Activated CD8-positive, alpha-beta T cell treated with anti-CD3 and anti-CD28 coated beads, Interleukin-2, amount 10 ng/mL, durations not matched to agents 7 days and 5 days (primary cell): ENCODE results near the gene CMTM7. TPM values are rescaled to one million over a fixed set of nuclear protein-coding genes. Genes with fewer than 3 reads are reported as not detected.
A peak's percentile ranks its signal among the peaks of the same experiment; 100 is the strongest.
"Not testable (repeated sequence)": the region's sequence is repeated elsewhere in the genome, so short reads cannot be mapped to it uniquely, and the experiment has no call there.

Experiments used
- ATAC-seq: fragments of 150-1000 bp; cut with Tn5 transposase; one replicate; pipeline ENCODE4 v1.10.0; 2021; ENCODE audit warnings: moderate library complexity
- CTCF ChIA-PET: fragments of 350-600 bp; sonication (Branson Sonifier 250); formaldehyde crosslinking; loops from one replicate; lab custom pipeline; 2021; ENCODE audit warnings: antibody characterized with exemption; lab: Charles Lee
- POLR2A ChIA-PET: fragments of 350-600 bp; sonication (Branson Sonifier 250); formaldehyde crosslinking; loops from one replicate; lab custom pipeline; 2021; ENCODE audit warnings: antibody characterized with exemption; lab: Charles Lee
- DNase-seq: peaks from one replicate; pipeline ENCODE4 v3.0.0-alpha.2; 2020
- H3K27ac Mint-ChIP-seq: one replicate; pipeline ENCODE4 v1.8.0; 2021; ENCODE audit warnings: mild to moderate bottlenecking, mixed read lengths
- H3K27me3 Mint-ChIP-seq: one replicate; pipeline ENCODE4 v1.8.0; 2021; ENCODE audit warnings: low read depth, mixed read lengths
- H3K36me3 Mint-ChIP-seq: one replicate; pipeline ENCODE4 v1.8.0; 2021; ENCODE audit warnings: low read depth, mixed read lengths
- H3K4me1 Mint-ChIP-seq: one replicate; pipeline ENCODE4 v1.8.0; 2021; ENCODE audit warnings: low read depth, mixed read lengths
- H3K4me3 Mint-ChIP-seq: one replicate; pipeline ENCODE4 v1.8.0; 2021; ENCODE audit warnings: mild to moderate bottlenecking, mixed read lengths
- H3K9me3 Mint-ChIP-seq: one replicate; pipeline ENCODE4 v1.8.0; 2022; ENCODE audit warnings: mixed read lengths; ENCODE audit not compliant: insufficient read depth
- total RNA-seq, 2 experiments: library from RNA; stranded (reverse); gene quantifications; one replicate each; pipeline ENCODE4 v1.2.3, GENCODE V29; 2021

CMTM7 gene
- total RNA-seq, 2 experiments from 2014 or later, result 38.3 to 42.3 TPM

DNA sequence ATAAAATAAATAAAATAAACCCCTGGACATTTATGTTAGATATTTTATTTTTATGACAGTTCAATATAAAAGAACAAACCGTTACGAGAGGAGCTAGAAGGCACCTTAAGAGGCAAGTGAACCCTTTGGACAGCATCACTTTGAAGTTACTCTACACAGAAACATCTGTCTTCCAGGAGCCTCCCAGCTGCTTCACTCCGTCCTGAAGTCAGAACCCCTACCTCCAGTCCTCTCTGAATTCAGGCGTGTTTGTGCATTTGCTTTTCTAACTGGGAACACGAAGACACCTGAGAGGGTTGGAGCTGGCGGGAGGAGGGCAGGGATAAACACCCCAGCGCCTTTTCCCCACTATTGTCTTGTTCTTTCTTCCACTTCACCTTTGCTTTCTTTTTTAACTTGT is 46.2 kb downstream of the CMTM7 start:
- no peak for ATAC-seq
- peaks cover 17% of the 10 kb centered on the region for H3K36me3 Mint-ChIP-seq
- no peaks in the 10 kb centered on the region for H3K27me3 Mint-ChIP-seq
- ChIA-PET POLR2A (interaction anchor here (0.6 to 2.2 kb wide), 7 partner anchors 9 to 31 kb away, joined by 3 to 9 read pairs (median 5); no protein-coding TSS in a partner anchor), CTCF (interaction anchor here (1.0 to 4.9 kb wide), 7 partner anchors 9 to 65 kb away, joined by 3 to 29 read pairs (median 4); partner anchors contain the start of gene CMTM6)
- no peak overlapping the region for H3K4me3 Mint-ChIP-seq
- DNase-seq, result peak; percentile 21
- H3K27ac Mint-ChIP-seq, result peak overlapping the region; percentile 27
- H3K4me1 Mint-ChIP-seq, result peaks cover 61% of the 10 kb centered on the region
- H3K9me3 Mint-ChIP-seq, result no peaks in the 10 kb centered on the region

DNA sequence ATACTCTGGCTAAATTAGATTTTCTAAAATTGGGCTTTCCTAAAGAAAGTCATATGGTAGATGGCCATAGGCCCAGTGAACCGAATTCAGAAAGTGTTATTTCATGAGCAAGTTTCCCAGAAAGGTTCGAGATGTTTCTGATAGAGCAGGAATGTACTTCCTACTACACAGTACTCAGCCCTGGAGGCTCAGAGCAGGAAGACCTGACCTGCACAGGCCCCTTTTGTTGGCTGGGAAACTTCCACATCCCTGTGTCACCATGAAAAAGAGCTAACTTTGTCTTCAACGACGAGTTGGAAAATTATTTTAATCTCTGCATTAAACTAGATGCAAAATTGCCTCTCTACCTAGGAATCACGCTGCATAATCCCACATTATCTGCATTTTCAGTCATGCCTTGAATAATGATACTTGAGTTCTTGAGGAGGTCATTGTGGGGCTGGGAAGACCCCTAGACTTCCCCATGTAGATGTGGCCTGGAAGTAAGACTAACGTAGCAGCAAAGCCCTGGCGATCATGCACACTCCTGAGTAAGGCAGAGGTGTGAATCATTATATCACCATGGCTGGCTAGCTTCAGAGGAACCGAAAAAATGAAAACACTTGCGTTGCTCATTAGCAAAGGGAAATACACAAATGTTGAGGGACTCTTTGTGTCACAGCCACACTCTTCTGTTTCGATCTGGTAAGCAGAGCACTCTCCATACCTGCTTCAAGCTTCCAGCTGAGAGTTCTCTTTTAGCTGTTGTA is 47.1 kb downstream of the CMTM7 start:
- Mint-ChIP-seq H3K27ac (peak overlapping the region; percentile 63), H3K4me3 (no peak overlapping the region), H3K36me3 (peaks cover 23% of the 10 kb centered on the region), H3K4me1 (peaks cover 59% of the 10 kb centered on the region), H3K27me3 (no peaks in the 10 kb centered on the region), H3K9me3 (no peaks in the 10 kb centered on the region)
- ChIA-PET POLR2A (interaction anchor here (0.7 to 2.2 kb wide), 6 partner anchors 10 to 32 kb away, joined by 3 to 9 read pairs (median 4); no protein-coding TSS in a partner anchor), CTCF (interaction anchor here (1.0 to 4.9 kb wide), 11 partner anchors 10 to 264 kb away, joined by 3 to 29 read pairs (median 3); partner anchors contain the start of gene CMTM6)
- ATAC-seq (peak; percentile 41), DNase-seq (peak; percentile 21)

DNA sequence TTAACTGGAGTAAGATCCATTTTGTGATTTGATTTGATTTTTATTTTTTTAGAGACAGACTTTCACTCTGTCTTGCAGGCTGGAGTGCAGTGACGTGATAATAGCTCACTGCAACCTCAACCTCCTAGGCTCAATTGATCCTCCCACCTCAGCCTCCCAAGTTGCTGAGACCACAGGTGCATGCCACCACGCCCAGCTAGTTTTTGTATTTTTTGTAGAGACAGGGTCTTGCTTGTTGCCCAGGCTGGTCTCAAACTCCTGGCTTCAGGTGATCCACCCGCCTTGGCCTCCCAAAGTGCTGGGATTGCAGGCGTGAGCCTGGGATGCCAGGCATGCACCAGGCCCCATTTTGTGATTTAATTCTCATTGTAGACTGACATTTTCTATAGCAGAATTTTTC is 47.8 kb downstream of the CMTM7 start:
- Mint-ChIP-seq H3K36me3 (peaks cover 28% of the 10 kb centered on the region), H3K27ac (peak overlapping the region; percentile 63), H3K4me1 (peaks cover 63% of the 10 kb centered on the region)
- POLR2A ChIA-PET, result interaction anchor here (1.0 to 2.2 kb wide), 3 partner anchors 11 to 17 kb away, joined by 5 to 9 read pairs (median 6); no protein-coding TSS in a partner anchor
- not testable (repeated sequence) for H3K27me3 Mint-ChIP-seq, H3K9me3 Mint-ChIP-seq, ATAC-seq, H3K4me3 Mint-ChIP-seq
- DNase-seq, result peak; percentile 18
- CTCF ChIA-PET, result interaction anchor here (1.0 to 4.9 kb wide), 8 partner anchors 11 to 264 kb away, joined by 3 to 29 read pairs (median 3); no protein-coding TSS in a partner anchor

DNA sequence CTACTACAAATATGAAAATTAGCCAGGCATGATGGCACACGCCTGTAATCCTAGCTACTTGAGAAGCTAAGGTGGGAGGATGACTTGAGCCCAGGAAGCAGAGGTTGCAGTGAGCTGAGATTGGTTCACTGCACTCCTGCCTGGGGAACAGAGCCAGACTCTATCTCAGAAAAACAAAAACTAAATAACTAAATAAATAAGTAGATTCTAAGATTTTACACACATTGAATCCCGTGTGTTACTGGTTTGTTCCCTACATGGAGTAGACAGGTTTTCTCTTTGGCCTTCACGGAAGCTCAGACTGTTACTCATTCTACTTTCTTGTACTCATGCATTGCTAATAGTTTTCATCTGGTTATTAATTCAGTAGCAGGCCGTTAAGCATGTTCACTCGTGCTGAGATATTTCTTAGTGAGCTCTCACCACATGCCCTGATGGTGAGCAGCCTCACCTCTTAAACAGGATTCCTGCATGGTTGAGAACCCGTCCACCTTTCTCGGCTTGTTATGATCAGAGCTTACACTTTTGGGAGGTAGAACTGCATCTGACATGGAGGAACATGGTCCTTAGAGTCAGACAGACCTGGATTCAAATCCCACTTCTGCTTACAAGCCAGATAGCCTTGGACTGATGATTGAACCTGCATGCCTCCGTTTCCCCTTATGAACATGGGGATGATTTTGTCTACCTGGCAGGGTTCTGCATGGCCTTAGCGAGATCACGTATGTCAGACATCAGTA is 49.1 kb downstream of the CMTM7 start:
- H3K27me3 Mint-ChIP-seq, result no peaks in the 10 kb centered on the region
- no peak overlapping the region for H3K4me3 Mint-ChIP-seq
- H3K4me1 Mint-ChIP-seq, result peaks cover 50% of the 10 kb centered on the region
- DNase-seq (no peak), ATAC-seq (no peak)
- peaks cover 36% of the 10 kb centered on the region for H3K36me3 Mint-ChIP-seq
- ChIA-PET POLR2A (interaction anchor here (1.0 to 2.8 kb wide), 2 partner anchors 8 to 26 kb away, joined by 3 to 13 read pairs; no protein-coding TSS in a partner anchor), CTCF (interaction anchor here (0.6 to 1.8 kb wide), 4 partner anchors 9 to 68 kb away, joined by 3 to 7 read pairs (median 4); no protein-coding TSS in a partner anchor)
- no peak overlapping the region for H3K27ac Mint-ChIP-seq
- H3K9me3 Mint-ChIP-seq, result no peaks in the 10 kb centered on the region

DNA sequence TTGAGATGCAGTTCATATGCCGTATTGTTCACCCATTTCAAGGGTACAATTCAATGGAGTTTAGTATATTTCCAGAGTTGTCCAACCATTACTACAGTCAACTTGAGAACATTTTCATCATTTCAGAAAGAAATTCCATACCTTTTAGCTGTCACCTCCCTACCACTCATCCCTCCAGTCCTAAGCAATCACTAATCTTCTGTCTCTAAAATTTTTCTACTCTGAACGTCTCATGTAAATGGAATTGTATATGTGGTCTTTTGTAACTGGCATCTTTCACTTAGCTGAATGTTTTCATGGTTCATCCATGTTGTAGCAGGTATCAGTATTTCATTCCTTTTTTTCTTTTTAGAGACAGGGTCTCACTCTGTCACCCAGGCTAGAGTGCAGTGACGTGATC is 51.1 kb downstream of the CMTM7 start:
- POLR2A ChIA-PET, result interaction anchor here (2.8 kb wide), 1 partner anchor 10 kb away, joined by 13 read pairs; no protein-coding TSS in a partner anchor
- no peaks in the 10 kb centered on the region for H3K27me3 Mint-ChIP-seq
- peaks cover 41% of the 10 kb centered on the region for H3K4me1 Mint-ChIP-seq
- H3K9me3 Mint-ChIP-seq, result no peaks in the 10 kb centered on the region
- H3K4me3 Mint-ChIP-seq, result no peak overlapping the region
- no peak for ATAC-seq
- peaks cover 54% of the 10 kb centered on the region for H3K36me3 Mint-ChIP-seq
- no peak for DNase-seq
- H3K27ac Mint-ChIP-seq, result no peak overlapping the region
- CTCF ChIA-PET, result interaction anchor here (1.0 kb wide), 1 partner anchor 10 kb away, joined by 3 read pairs; no protein-coding TSS in a partner anchor

DNA sequence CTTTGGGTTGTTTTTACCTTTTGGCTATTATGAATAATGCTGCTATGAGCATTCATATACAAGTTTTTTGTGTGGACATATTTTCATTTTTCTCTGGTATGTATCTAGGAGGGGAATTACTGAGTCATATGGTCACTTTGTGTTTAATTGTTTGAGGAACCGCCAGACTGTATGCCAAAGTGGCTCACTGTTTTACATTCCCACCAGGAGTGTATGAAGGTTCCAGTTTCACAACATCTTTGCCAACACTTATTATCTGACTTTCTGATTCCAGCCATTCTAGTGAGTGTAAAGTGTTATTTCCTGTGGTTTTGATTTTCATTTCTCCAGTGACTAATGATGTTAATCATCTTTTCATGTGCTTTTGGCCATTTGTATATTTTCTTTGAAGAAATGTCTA is 51.8 kb downstream of the CMTM7 start:
- Mint-ChIP-seq H3K4me3 (no peak overlapping the region), H3K9me3 (no peaks in the 10 kb centered on the region), H3K36me3 (peaks cover 61% of the 10 kb centered on the region), H3K4me1 (peaks cover 41% of the 10 kb centered on the region), H3K27me3 (no peaks in the 10 kb centered on the region), H3K27ac (no peak overlapping the region)
- DNase-seq, result no peak
- POLR2A ChIA-PET, result interaction anchor here (0.8 kb wide), 1 partner anchor 10 kb away, joined by 3 read pairs; no protein-coding TSS in a partner anchor
- CTCF ChIA-PET, result interaction anchor here (0.9 kb wide), 1 partner anchor 24 kb away, joined by 3 read pairs; no protein-coding TSS in a partner anchor
- ATAC-seq, result peak; percentile 47

DNA sequence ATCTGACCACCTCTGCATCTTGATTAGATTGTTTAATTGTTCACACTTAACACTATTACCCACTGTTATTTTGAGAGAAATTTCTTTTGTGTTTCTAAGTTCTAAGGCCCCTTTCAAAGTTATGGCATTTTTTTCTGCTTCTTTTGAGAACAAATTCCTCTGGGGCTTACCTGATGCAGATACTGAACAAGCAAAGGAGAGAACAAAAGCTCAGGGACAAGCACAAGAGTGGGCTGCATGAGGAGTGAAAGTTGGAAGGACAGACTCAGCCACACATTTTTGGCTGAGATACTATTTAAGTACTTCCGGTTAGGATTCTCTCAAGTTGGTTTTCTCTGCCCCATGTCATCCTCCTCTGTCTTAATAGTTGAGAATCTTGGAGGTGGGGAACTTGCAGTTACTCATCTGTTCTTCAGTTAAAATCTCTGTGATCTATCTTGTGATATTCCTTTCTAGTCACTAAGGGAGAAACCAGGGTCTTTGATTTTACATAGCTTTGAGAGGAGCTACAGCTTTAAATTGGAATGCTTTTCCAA is 56.3 kb downstream of the CMTM7 start:
- DNase-seq, result no peak
- no peak overlapping the region for H3K4me3 Mint-ChIP-seq
- H3K27ac Mint-ChIP-seq, result peak overlapping the region; percentile 8
- POLR2A ChIA-PET, result no interaction called here
- no peaks in the 10 kb centered on the region for H3K27me3 Mint-ChIP-seq
- H3K9me3 Mint-ChIP-seq, result no peaks in the 10 kb centered on the region
- H3K4me1 Mint-ChIP-seq, result peaks cover 33% of the 10 kb centered on the region
- CTCF ChIA-PET, result interaction anchor here (1.1 to 1.4 kb wide), 3 partner anchors 20 to 73 kb away, joined by 3 to 5 read pairs (median 4); no protein-coding TSS in a partner anchor
- ATAC-seq, result no peak
- H3K36me3 Mint-ChIP-seq, result peaks cover 59% of the 10 kb centered on the region

DNA sequence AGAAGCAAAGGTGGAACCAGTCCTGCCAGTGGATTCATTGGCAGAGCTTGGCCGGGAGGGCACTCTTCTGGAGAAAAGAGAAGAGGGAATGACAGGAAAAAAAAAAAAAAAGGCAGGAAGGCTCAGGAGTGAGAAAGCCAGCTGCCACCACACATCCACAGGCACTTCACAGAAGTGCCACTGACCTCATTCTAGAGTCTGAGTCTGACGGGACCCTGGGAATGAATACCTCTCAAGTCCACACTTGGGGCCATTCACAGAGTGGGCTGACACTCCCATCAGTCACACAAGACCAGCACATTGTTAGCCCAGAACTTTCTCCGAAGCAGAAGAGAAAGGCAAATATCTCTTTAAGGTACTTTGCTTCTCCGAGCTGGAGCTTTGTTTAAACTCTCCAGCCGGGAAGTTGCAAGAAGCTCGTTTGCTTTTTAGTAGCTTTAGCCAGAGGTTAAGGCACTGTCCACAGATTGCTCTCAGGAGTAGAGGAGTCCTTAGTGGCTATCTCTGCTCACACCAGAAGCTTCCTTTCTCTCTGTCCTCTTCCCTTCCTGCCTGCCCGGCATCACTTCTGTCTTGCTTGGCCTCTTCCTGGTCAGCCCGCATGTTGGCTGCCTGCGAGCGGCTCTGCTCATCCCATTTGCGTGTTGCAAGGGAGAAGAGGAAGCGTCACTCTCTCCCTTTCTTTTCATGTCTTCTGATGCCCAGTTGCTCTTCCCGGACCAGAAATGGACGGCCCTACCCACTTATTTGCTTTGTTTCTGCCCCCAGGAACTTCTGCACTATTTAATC is 57.2 kb downstream of the CMTM7 start:
- H3K27ac Mint-ChIP-seq, result no peak overlapping the region
- peaks cover 59% of the 10 kb centered on the region for H3K36me3 Mint-ChIP-seq
- ChIA-PET CTCF (interaction anchor here (1.1 to 2.0 kb wide), 5 partner anchors 9 to 74 kb away, joined by 3 to 6 read pairs (median 4); no protein-coding TSS in a partner anchor), POLR2A (interaction anchor here (0.9 to 1.3 kb wide), 2 partner anchors 11 to 35 kb away, joined by 3 to 4 read pairs; no protein-coding TSS in a partner anchor)
- DNase-seq (no peak), ATAC-seq (no peak)
- no peak overlapping the region for H3K4me3 Mint-ChIP-seq
- H3K9me3 Mint-ChIP-seq, result no peaks in the 10 kb centered on the region
- H3K4me1 Mint-ChIP-seq, result peaks cover 33% of the 10 kb centered on the region
- no peaks in the 10 kb centered on the region for H3K27me3 Mint-ChIP-seq

DNA sequence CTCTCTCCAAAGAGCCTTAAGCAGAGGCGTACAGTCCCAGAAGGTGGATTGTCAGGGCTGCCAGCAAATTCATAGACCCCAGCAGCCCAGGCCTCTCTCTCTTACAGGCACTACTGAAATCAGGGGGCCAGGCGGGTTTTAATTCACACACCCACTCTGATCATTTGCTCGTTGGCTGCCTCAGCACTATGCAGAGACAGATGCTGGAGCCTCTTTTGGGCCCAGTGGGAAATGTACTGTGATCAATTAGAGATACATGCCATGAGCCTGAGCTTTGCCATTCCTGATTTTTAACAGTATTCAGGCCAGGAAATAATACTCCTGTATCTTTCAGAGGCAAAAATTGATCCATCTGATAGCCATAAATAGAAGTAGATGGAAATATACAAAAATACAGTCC is 58.0 kb downstream of the CMTM7 start:
- CTCF ChIA-PET, result interaction anchor here (0.7 to 2.0 kb wide), 6 partner anchors 8 to 99 kb away, joined by 3 to 6 read pairs (median 4); no protein-coding TSS in a partner anchor
- Mint-ChIP-seq H3K4me3 (no peak overlapping the region), H3K27ac (no peak overlapping the region), H3K9me3 (no peaks in the 10 kb centered on the region), H3K4me1 (peaks cover 31% of the 10 kb centered on the region), H3K27me3 (no peaks in the 10 kb centered on the region), H3K36me3 (peaks cover 58% of the 10 kb centered on the region)
- ATAC-seq, result no peak
- no peak for DNase-seq
- POLR2A ChIA-PET, result interaction anchor here (0.9 to 1.3 kb wide), 2 partner anchors 12 to 35 kb away, joined by 3 to 4 read pairs; no protein-coding TSS in a partner anchor

DNA sequence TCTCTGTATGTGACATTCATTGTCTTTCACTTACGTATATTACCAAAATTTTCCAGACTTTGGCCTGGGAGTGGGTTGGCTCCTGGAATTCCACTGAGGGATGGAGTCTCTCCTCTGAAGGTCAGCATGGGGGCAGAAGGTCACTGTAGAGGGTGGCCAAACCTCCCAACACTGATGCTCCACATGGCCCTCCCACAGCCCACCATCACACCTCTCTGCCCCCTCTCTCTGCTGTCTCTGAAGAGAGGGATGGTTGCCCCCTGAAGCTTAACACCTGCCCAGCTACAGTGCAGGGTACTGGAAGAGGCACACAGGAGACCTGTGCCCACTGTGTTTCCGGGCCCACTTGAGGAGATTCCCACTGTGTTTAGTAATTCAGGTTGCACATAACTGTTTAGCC is 58.8 kb downstream of the CMTM7 start:
- POLR2A ChIA-PET, result interaction anchor here (0.8 to 1.3 kb wide), 2 partner anchors 10 to 36 kb away, joined by 4 read pairs; no protein-coding TSS in a partner anchor
- Mint-ChIP-seq H3K4me1 (peaks cover 38% of the 10 kb centered on the region), H3K36me3 (peaks cover 58% of the 10 kb centered on the region), H3K4me3 (no peak overlapping the region), H3K27ac (no peak overlapping the region), H3K9me3 (no peaks in the 10 kb centered on the region), H3K27me3 (no peaks in the 10 kb centered on the region)
- no peak for DNase-seq
- CTCF ChIA-PET, result interaction anchor here (1.0 to 2.0 kb wide), 6 partner anchors 10 to 76 kb away, joined by 3 to 6 read pairs (median 4); no protein-coding TSS in a partner anchor
- ATAC-seq, result no peak
